Measurements from ENCODE around the gene SENP2. TPM values are rescaled to one million over a fixed set of nuclear protein-coding genes. Genes with fewer than 3 reads are reported as not detected.

The SENP2 gene
- total RNA-seq, 1 experiment from 2014 or later = 56.9 TPM

- Mint-ChIP-seq H3K4me1 (no peaks in the 10 kb centered on the region), H3K27ac (peak overlapping the region; percentile 80), H3K36me3 (peaks cover 56% of the 10 kb centered on the region), H3K9me3 (no peaks in the 10 kb centered on the region), H3K4me3 (no peak overlapping the region), H3K27me3 (ENCODE audit: low read depth) (no peaks in the 10 kb centered on the region)
- DNase-seq (ENCODE audit: low spot score) (no peak), ATAC-seq (no peak)
- ChIA-PET POLR2A (no interaction called here), CTCF (no interaction called here)
- TF ChIP-seq E2F1 (CRISPR knock-in tag; IDR thresholded peaks at IDR 0.05) (no peak), JUN (CRISPR knock-in tag; IDR thresholded peaks at IDR 0.05) (no peak), MLX (CRISPR knock-in tag; IDR thresholded peaks at IDR 0.05) (no peak), IRF2 (CRISPR knock-in tag; IDR thresholded peaks at IDR 0.05; ENCODE audit: borderline replicate concordance, low read depth) (no peak), CREM (CRISPR knock-in tag; IDR thresholded peaks at IDR 0.05) (no peak), ATF2 (CRISPR knock-in tag; IDR thresholded peaks at IDR 0.05; ENCODE audit: borderline replicate concordance, low read depth) (no peak), FOXP1 (CRISPR knock-in tag; IDR thresholded peaks at IDR 0.05; ENCODE audit: borderline replicate concordance) (no peak), USF2 (CRISPR knock-in tag; IDR thresholded peaks at IDR 0.05) (no peak), CREB1 (CRISPR knock-in tag; IDR thresholded peaks at IDR 0.05) (no peak), MXD4 (CRISPR knock-in tag; IDR thresholded peaks at IDR 0.05; ENCODE audit: borderline replicate concordance) (no peak), STAT6 (CRISPR knock-in tag; conservative IDR thresholded peaks at IDR 0.05; ENCODE audit: low read depth) (no peak), ZNF138 (CRISPR knock-in tag; conservative IDR thresholded peaks at IDR 0.05) (no peak), AR (CRISPR knock-in tag; IDR thresholded peaks at IDR 0.05) (no peak)
- TF ChIP-seq, protein P1, sequence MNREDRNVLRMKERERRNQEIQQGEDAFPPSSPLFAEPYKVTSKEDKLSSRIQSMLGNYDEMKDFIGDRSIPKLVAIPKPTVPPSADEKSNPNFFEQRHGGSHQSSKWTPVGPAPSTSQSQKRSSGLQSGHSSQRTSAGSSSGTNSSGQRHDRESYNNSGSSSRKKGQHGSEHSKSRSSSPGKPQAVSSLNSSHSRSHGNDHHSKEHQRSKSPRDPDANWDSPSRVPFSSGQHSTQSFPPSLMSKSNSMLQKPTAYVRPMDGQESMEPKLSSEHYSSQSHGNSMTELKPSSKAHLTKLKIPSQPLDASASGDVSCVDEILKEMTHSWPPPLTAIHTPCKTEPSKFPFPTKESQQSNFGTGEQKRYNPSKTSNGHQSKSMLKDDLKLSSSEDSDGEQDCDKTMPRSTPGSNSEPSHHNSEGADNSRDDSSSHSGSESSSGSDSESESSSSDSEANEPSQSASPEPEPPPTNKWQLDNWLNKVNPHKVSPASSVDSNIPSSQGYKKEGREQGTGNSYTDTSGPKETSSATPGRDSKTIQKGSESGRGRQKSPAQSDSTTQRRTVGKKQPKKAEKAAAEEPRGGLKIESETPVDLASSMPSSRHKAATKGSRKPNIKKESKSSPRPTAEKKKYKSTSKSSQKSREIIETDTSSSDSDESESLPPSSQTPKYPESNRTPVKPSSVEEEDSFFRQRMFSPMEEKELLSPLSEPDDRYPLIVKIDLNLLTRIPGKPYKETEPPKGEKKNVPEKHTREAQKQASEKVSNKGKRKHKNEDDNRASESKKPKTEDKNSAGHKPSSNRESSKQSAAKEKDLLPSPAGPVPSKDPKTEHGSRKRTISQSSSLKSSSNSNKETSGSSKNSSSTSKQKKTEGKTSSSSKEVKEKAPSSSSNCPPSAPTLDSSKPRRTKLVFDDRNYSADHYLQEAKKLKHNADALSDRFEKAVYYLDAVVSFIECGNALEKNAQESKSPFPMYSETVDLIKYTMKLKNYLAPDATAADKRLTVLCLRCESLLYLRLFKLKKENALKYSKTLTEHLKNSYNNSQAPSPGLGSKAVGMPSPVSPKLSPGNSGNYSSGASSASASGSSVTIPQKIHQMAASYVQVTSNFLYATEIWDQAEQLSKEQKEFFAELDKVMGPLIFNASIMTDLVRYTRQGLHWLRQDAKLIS (CRISPR knock-in tag; IDR thresholded peaks at IDR 0.05; ENCODE audit: borderline replicate concordance) = no peak
- TF ChIP-seq, protein P2, sequence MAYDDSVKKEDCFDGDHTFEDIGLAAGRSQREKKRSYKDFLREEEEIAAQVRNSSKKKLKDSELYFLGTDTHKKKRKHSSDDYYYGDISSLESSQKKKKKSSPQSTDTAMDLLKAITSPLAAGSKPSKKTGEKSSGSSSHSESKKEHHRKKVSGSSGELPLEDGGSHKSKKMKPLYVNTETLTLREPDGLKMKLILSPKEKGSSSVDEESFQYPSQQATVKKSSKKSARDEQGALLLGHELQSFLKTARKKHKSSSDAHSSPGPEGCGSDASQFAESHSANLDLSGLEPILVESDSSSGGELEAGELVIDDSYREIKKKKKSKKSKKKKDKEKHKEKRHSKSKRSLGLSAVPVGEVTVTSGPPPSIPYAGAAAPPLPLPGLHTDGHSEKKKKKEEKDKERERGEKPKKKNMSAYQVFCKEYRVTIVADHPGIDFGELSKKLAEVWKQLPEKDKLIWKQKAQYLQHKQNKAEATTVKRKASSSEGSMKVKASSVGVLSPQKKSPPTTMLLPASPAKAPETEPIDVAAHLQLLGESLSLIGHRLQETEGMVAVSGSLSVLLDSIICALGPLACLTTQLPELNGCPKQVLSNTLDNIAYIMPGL (CRISPR knock-in tag; IDR thresholded peaks at IDR 0.05) = no peak
- TF ChIP-seq, protein P3, sequence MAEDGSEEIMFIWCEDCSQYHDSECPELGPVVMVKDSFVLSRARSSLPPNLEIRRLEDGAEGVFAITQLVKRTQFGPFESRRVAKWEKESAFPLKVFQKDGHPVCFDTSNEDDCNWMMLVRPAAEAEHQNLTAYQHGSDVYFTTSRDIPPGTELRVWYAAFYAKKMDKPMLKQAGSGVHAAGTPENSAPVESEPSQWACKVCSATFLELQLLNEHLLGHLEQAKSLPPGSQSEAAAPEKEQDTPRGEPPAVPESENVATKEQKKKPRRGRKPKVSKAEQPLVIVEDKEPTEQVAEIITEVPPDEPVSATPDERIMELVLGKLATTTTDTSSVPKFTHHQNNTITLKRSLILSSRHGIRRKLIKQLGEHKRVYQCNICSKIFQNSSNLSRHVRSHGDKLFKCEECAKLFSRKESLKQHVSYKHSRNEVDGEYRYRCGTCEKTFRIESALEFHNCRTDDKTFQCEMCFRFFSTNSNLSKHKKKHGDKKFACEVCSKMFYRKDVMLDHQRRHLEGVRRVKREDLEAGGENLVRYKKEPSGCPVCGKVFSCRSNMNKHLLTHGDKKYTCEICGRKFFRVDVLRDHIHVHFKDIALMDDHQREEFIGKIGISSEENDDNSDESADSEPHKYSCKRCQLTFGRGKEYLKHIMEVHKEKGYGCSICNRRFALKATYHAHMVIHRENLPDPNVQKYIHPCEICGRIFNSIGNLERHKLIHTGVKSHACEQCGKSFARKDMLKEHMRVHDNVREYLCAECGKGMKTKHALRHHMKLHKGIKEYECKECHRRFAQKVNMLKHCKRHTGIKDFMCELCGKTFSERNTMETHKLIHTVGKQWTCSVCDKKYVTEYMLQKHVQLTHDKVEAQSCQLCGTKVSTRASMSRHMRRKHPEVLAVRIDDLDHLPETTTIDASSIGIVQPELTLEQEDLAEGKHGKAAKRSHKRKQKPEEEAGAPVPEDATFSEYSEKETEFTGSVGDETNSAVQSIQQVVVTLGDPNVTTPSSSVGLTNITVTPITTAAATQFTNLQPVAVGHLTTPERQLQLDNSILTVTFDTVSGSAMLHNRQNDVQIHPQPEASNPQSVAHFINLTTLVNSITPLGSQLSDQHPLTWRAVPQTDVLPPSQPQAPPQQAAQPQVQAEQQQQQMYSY (CRISPR knock-in tag; IDR thresholded peaks at IDR 0.05) = no peak
Observed at GRCh38 chr3:185629554-185630181, 43.6 kb downstream of the SENP2 start.
